Fibroblast of upper back skin (primary cell): ENCODE data around the gene UBA7.
"Not testable (repeated sequence)": the region's sequence is repeated elsewhere in the genome, so short reads cannot be mapped to it uniquely, and the experiment has no call there.

Experiments used
- DNase-seq: peaks from one replicate; pipeline ENCODE4 v3.0.0-alpha.2; 2013

UBA7 gene

GRCh38 chr3:49781415-49782199 lies 32.1 kb downstream of the UBA7 start:
- DNase-seq, result no peak

- not testable (repeated sequence) for DNase-seq
Observed at GRCh38 chr3:49780975-49781365, 32.8 kb downstream of the UBA7 start.

- DNase-seq, result no peak
Observed at GRCh38 chr3:49780080-49780974, 33.4 kb downstream of the UBA7 start.

- no peak for DNase-seq
Observed at GRCh38 chr3:49779358-49780079, 34.2 kb downstream of the UBA7 start.

GRCh38 chr3:49776101-49776500 lies 37.7 kb downstream of the UBA7 start:
- not testable (repeated sequence) for DNase-seq

GRCh38 chr3:49775538-49775937 lies 38.2 kb downstream of the UBA7 start:
- DNase-seq, result no peak

GRCh38 chr3:49772703-49773102 lies 41.0 kb downstream of the UBA7 start:
- DNase-seq, result no peak

GRCh38 chr3:49771340-49771938 lies 42.3 kb downstream of the UBA7 start:
- no peak for DNase-seq

- DNase-seq, result no peak
Observed at GRCh38 chr3:49769926-49770325, 43.8 kb downstream of the UBA7 start.

- DNase-seq, result no peak
Observed at GRCh38 chr3:49769286-49769915, 44.4 kb downstream of the UBA7 start.

GRCh38 chr3:49763981-49764380 lies 49.8 kb downstream of the UBA7 start:
- DNase-seq, result no peak

- no peak for DNase-seq
Observed at GRCh38 chr3:49761661-49762060, 52.1 kb downstream of the UBA7 start.

- no peak for DNase-seq
Observed at GRCh38 chr3:49759226-49759625, 54.5 kb downstream of the UBA7 start.

- DNase-seq, result no peak
Observed at GRCh38 chr3:49757197-49757596, 56.6 kb downstream of the UBA7 start.

- DNase-seq, result no peak
Observed at GRCh38 chr3:49756036-49756435, 57.7 kb downstream of the UBA7 start.
